Keratinocyte (primary cell): Measurements from ENCODE around the gene LHX2. TPM values are rescaled to one million over a fixed set of nuclear protein-coding genes. Genes with fewer than 3 reads are reported as not detected.

Experiments used
- DNase-seq: peaks from one replicate; pipeline ENCODE4 v3.0.0-alpha.2; 2011; ENCODE audit warnings: low read depth, missing footprints, low spot score
- FAIRE-seq: peaks from 2 replicates; lab custom pipeline; 2011; peaks lifted over from hg19 to GRCh38; lab: Jason Lieb, UNC
- H2AFZ ChIP-seq: 2 replicates; pipeline ENCODE4 v1.6.0; 2012; ENCODE audit warnings: low read length, control low read depth, inconsistent platforms; ENCODE audit not compliant: control insufficient read depth
- H3K27ac ChIP-seq: 2 replicates; pipeline ENCODE4 v1.5.1; 2011; ENCODE audit warnings: low read length; ENCODE audit not compliant: control insufficient read depth, insufficient read depth
- H3K27me3 ChIP-seq: 3 replicates; pipeline ENCODE4 v1.6.0; 2011; ENCODE audit warnings: low read length; ENCODE audit not compliant: control insufficient read depth, insufficient read depth; ENCODE audit errors: extremely low read depth
- H3K36me3 ChIP-seq, 2 experiments: 2 replicates in 1 of 2; 3 replicates in 1 of 2; pipeline ENCODE4 v1.5.1; 2011; ENCODE audit warnings: low read length in 2 of 2, mild to moderate bottlenecking in 1 of 2; ENCODE audit not compliant: control insufficient read depth in 2 of 2, insufficient read depth in 2 of 2; ENCODE audit errors: extremely low read depth in 1 of 2
- H3K4me1 ChIP-seq: 3 replicates; pipeline ENCODE4 v1.5.1; 2011; ENCODE audit warnings: low read length; ENCODE audit not compliant: control insufficient read depth, insufficient read depth; ENCODE audit errors: extremely low read depth
- H3K4me2 ChIP-seq: 3 replicates; pipeline ENCODE4 v1.6.0; 2011; ENCODE audit warnings: low read depth, low read length; ENCODE audit not compliant: control insufficient read depth, insufficient read depth; ENCODE audit errors: extremely low read depth
- H3K4me3 ChIP-seq, 3 experiments: fragments of 200-600 bp in 1 of 3; sonication (generic) in 1 of 3; 2 replicates in 2 of 3; 3 replicates in 1 of 3; pipeline ENCODE4 v1.5.1; 2011 to 2016; ENCODE audit warnings: low read length in 3 of 3, mild to moderate bottlenecking in 3 of 3, control low read depth in 2 of 3, inconsistent platforms in 1 of 3, low read depth in 1 of 3, mixed read lengths in 1 of 3, mixed run types in 1 of 3, moderate library complexity in 1 of 3; ENCODE audit not compliant: control insufficient read depth in 2 of 3, insufficient read depth in 2 of 3; ENCODE audit errors: extremely low read depth in 1 of 3
- H3K79me2 ChIP-seq: 2 replicates; pipeline ENCODE4 v1.6.0; 2012; ENCODE audit warnings: low read length; ENCODE audit not compliant: control insufficient read depth, insufficient read depth
- H3K9ac ChIP-seq: 3 replicates; pipeline ENCODE4 v1.6.0; 2011; ENCODE audit warnings: low read length; ENCODE audit not compliant: control insufficient read depth, insufficient read depth; ENCODE audit errors: extremely low read depth
- H3K9me1 ChIP-seq: 3 replicates; pipeline ENCODE4 v1.6.0; 2011; ENCODE audit warnings: low read length; ENCODE audit not compliant: control insufficient read depth, insufficient read depth; ENCODE audit errors: extremely low read depth
- H3K9me3 ChIP-seq: 2 replicates; pipeline ENCODE4 v1.5.1; 2012; ENCODE audit warnings: low read depth, low read length; ENCODE audit not compliant: control insufficient read depth
- H4K20me1 ChIP-seq: 3 replicates; pipeline ENCODE4 v1.6.0; 2011; ENCODE audit warnings: low read length; ENCODE audit not compliant: control insufficient read depth, insufficient read depth; ENCODE audit errors: extremely low read depth
- CTCF ChIP-seq, 3 experiments: IDR thresholded peaks in 1 of 3; conservative IDR thresholded peaks in 1 of 3; optimal IDR thresholded peaks in 1 of 3; 2 replicates in 2 of 3; 3 replicates in 1 of 3; pipeline versions ENCODE3 to v1.5.1; 2011; ENCODE audit warnings: low read length in 3 of 3, mild to moderate bottlenecking in 3 of 3, moderate library complexity in 2 of 3, control low read depth in 1 of 3, inconsistent platforms in 1 of 3; ENCODE audit not compliant: insufficient read depth in 2 of 3; ENCODE audit errors: extremely low read depth in 1 of 3
- EZH2 ChIP-seq: IDR thresholded peaks from one replicate; pipeline ENCODE4 v1.6.1; 2012; ENCODE audit warnings: inconsistent platforms, mild to moderate bottlenecking, low read length, moderate library complexity
- dilution Hi-C: fragments of 300-500 bp; cut with MboI; formaldehyde crosslinking; loops from one replicate; pipeline ENCODE4 v1.7.0; 2020; ENCODE audit warnings: low sequenced_read_pairs; ENCODE audit not compliant: extremely low pct_ligation_motif_present
- polyA plus RNA-seq, 5 experiments: library from polyadenylated mRNA; depleted of rRNA in 3 of 5; stranded (reverse) in 3 of 5; stranded (forward) in 1 of 5; unstranded in 1 of 5; fragments of >200 nt; gene quantifications; 1 replicate in 1 of 5; 2 replicates in 3 of 5; 3 replicates in 1 of 5; pipeline versions ENCODE4 v1.2.1 to v1.2.3, GENCODE V29; 2011 to 2012; ENCODE audit warnings: missing spikeins in 2 of 5, low read depth in 1 of 5, low replicate concordance in 1 of 5

Gene LHX2
- polyA plus RNA-seq, 1 donor (not counting 4 experiments of a cell fraction or from before 2014, with no cell fraction given): 0.07 TPM

DNA sequence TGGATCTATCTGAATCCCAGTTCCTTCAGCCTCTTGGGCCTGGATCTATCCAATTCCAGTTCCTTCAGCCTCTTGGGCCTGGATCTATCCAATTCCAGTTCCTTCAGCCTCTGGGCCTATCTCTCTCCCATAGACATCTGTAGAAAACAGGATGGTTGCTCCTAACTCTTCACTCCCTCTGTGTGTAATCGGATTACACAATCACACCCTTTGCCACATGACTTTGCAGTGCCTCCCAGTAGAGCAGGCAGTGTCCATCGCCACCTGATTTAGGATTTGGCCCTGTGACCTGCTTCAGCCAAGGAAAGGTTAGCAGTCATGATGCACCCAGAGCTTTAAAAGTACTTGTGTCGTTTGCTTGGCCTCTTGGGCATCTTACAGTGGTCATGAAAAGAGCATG lies 56.7 kb downstream of the LHX2 start:
- DNase-seq (no peak), FAIRE-seq (no peak)
- Histone ChIP-seq H3K79me2 (no peaks in the 10 kb centered on the region), H4K20me1 (no peaks in the 10 kb centered on the region), H3K4me2 (no peak overlapping the region), H3K4me1 (peaks cover 15% of the 10 kb centered on the region), H3K36me3 (no peaks in the 10 kb centered on the region), H3K4me3 (no peak overlapping the region), H3K9ac (no peak overlapping the region), H3K9me3 (peaks cover 3% of the 10 kb centered on the region), H3K27me3 (no peaks in the 10 kb centered on the region), H3K9me1 (no peaks in the 10 kb centered on the region), H3K27ac (no peak overlapping the region), H2AFZ (no peak overlapping the region)
- TF ChIP-seq EZH2 (no peak), CTCF (optimal IDR thresholded peaks at IDR 0.05 in 1 of 3, IDR thresholded peaks at IDR 0.05 in 1 of 3, conservative IDR thresholded peaks at IDR 0.05 in 1 of 3; ENCODE audit: extremely low read depth in 1 of 3, insufficient read depth in 2 of 3, low read length in 3 of 3) (no peak)
- dilution Hi-C loops: no loop called here

GRCh38 chr9:124074746-124075145 lies 63.2 kb downstream of the LHX2 start:
- no peaks in the 10 kb centered on the region for H3K36me3 ChIP-seq
- H3K9ac ChIP-seq: no peak overlapping the region
- no peak overlapping the region for H3K4me2 ChIP-seq
- H3K27ac ChIP-seq: no peak overlapping the region
- H4K20me1 ChIP-seq: no peaks in the 10 kb centered on the region
- no peaks in the 10 kb centered on the region for H3K9me1 ChIP-seq
- H3K9me3 ChIP-seq: no peaks in the 10 kb centered on the region
- H3K4me3 ChIP-seq: no peak overlapping the region
- dilution Hi-C loops: no loop called here
- peaks cover 29% of the 10 kb centered on the region for H3K4me1 ChIP-seq
- FAIRE-seq (no peak), DNase-seq (no peak)
- TF ChIP-seq CTCF (optimal IDR thresholded peaks at IDR 0.05 in 1 of 3, IDR thresholded peaks at IDR 0.05 in 1 of 3, conservative IDR thresholded peaks at IDR 0.05 in 1 of 3; ENCODE audit: extremely low read depth in 1 of 3, insufficient read depth in 2 of 3, low read length in 3 of 3) (no peak), EZH2 (no peak)
- no peaks in the 10 kb centered on the region for H3K79me2 ChIP-seq
- H2AFZ ChIP-seq: no peak overlapping the region
- H3K27me3 ChIP-seq: no peaks in the 10 kb centered on the region
